Esophagus squamous epithelium (tissue), 5 donors: ENCODE results near the gene MAN1C1. TPM values are rescaled to one million over a fixed set of nuclear protein-coding genes. Genes with fewer than 3 reads are reported as not detected.

ENCODE experiments used
- DNase-seq: peaks from one replicate; lab custom pipeline; 2025; lab: John Stamatoyannopoulos, UW
- H3K27ac ChIP-seq, 4 donors: fragments of 200-600 bp; sonication (generic); one replicate each; pipeline ENCODE4 v1.5.1; 2016 to 2019; ENCODE audit warnings: mild to moderate bottlenecking in 1 of 4
- H3K27me3 ChIP-seq, 4 donors: fragments of 200-600 bp; sonication (generic); 1 replicate in 3 of 4; 2 replicates in 1 of 4; pipeline versions ENCODE4 v1.5.1 to v1.6.0; 2017 to 2021; ENCODE audit warnings: antibody characterized with exemption in 1 of 4
- H3K36me3 ChIP-seq, 3 donors: fragments of 200-600 bp; sonication (generic); one replicate each; pipeline ENCODE4 v1.5.1; 2016 to 2019
- H3K4me1 ChIP-seq, 3 donors: fragments of 200-600 bp; sonication (generic); one replicate each; pipeline ENCODE4 v1.5.1; 2017 to 2019
- H3K4me3 ChIP-seq, 4 donors: fragments of 200-600 bp; sonication (generic); 1 replicate in 3 of 4; 2 replicates in 1 of 4; pipeline ENCODE4 v1.5.1; 2016 to 2019; ENCODE audit warnings: mild to moderate bottlenecking in 2 of 4, moderate library complexity in 1 of 4
- H3K9me3 ChIP-seq, 3 donors: fragments of 200-600 bp; sonication (generic); one replicate each; pipeline ENCODE4 v1.5.1; 2016 to 2019
- CTCF ChIP-seq, 6 experiments: fragments of 450-650 bp in 4 of 6; fragments of 200-600 bp in 2 of 6; sonication (generic) in 2 of 6; IDR thresholded peaks; one replicate each; pipeline ENCODE4 v1.5.1; 2016 to 2019; ENCODE audit warnings: antibody characterized with exemption in 6 of 6, mild to moderate bottlenecking in 4 of 6, moderate library complexity in 4 of 6
- POLR2A ChIP-seq, 4 donors: fragments of 450-650 bp; IDR thresholded peaks; one replicate each; pipeline ENCODE4 v1.6.1; 2017; ENCODE audit warnings: antibody characterized with exemption in 4 of 4, mild to moderate bottlenecking in 4 of 4, moderate library complexity in 3 of 4
- WGBS, 2 donors: methylation state at CpG; one replicate each; pipeline ENCODE4 v1.1.5; 2018; 5-methylcytosine and 5-hydroxymethylcytosine counted together
- intact Hi-C: fragments of 100-400 bp; cut with DNase I; formaldehyde crosslinking; loops from one replicate; pipeline ENCODE4 v1.15.0; 2022
- total RNA-seq, 4 donors: library from RNA; depleted of rRNA; stranded (reverse); fragments of >200 nt; gene quantifications; one replicate each; pipeline ENCODE4 v1.1.0, GENCODE V29; 2016
- donor health status: DM: yes; HTN: yes; CAD: no.

MAN1C1 gene
- total RNA-seq, 4 donors from 2014 or later = 0.91 to 7.4 (median 3.8) TPM

GRCh38 chr1:25787760-25788166 is 171.2 kb downstream of the MAN1C1 start:
- DNase-seq = no peak
- TF ChIP-seq CTCF (IDR thresholded peaks at IDR 0.05) (no peak), POLR2A (IDR thresholded peaks at IDR 0.05) (no peak)
- no peak overlapping the region for H3K4me3 ChIP-seq
- peaks cover 0 to 29% (median 16%) of the 10 kb centered on the region in 3 donors for H3K4me1 ChIP-seq
- no peaks in the 10 kb centered on the region for H3K9me3 ChIP-seq
- H3K27ac ChIP-seq = no peak overlapping the region
- H3K36me3 ChIP-seq = peaks cover 0 to 10% (median 0%) of the 10 kb centered on the region in 3 donors
- H3K27me3 ChIP-seq = no peaks in the 10 kb centered on the region
- WGBS, 2 donors = 87 to 90% methylated on average over 4 to 5 of the region's 5 CpGs
- intact Hi-C loops = no loop called here

- H3K4me1 ChIP-seq = peaks cover 0 to 17% (median 6%) of the 10 kb centered on the region in 3 donors
- TF ChIP-seq POLR2A (IDR thresholded peaks at IDR 0.05) (no peak), CTCF (IDR thresholded peaks at IDR 0.05) (no peak)
- intact Hi-C loops = no loop called here
Observed at GRCh38 chr1:25790472-25790871, 173.9 kb downstream of the MAN1C1 start.

GRCh38 chr1:25792115-25792514 is 175.5 kb downstream of the MAN1C1 start:
- H3K36me3 ChIP-seq = no peaks in the 10 kb centered on the region
- no peak overlapping the region for H3K27ac ChIP-seq
- no peaks in the 10 kb centered on the region for H3K9me3 ChIP-seq
- H3K4me3 ChIP-seq = no peak overlapping the region
- no peaks in the 10 kb centered on the region for H3K27me3 ChIP-seq
- peaks cover 4 to 19% (median 9%) of the 10 kb centered on the region in 3 donors for H3K4me1 ChIP-seq
- TF ChIP-seq CTCF (IDR thresholded peaks at IDR 0.05) = no peak
- TF ChIP-seq POLR2A (IDR thresholded peaks at IDR 0.05) = no peak
- 69 to 72% methylated on average over 4 of the region's 4 CpGs for WGBS, 2 donors
- no peak for DNase-seq
- intact Hi-C loops = no loop called here

More at GRCh38 chr1:25790472-25790871, 173.9 kb downstream of the MAN1C1 start:
- Histone ChIP-seq H3K36me3 (no peaks in the 10 kb centered on the region), H3K27ac (no peak overlapping the region), H3K9me3 (no peaks in the 10 kb centered on the region), H3K4me3 (no peak overlapping the region), H3K27me3 (no peaks in the 10 kb centered on the region)
- DNase-seq = no peak
- WGBS, 2 donors = 83 to 87% methylated on average over 5 to 6 of the region's 6 CpGs

GRCh38 chr1:25793585-25794170 is 177.1 kb downstream of the MAN1C1 start:
- intact Hi-C loops = no loop called here
- Histone ChIP-seq H3K36me3 (no peaks in the 10 kb centered on the region), H3K27me3 (no peaks in the 10 kb centered on the region), H3K4me1 (peaks cover 4 to 31% (median 9%) of the 10 kb centered on the region in 3 donors), H3K27ac (peak overlapping the region in 1 of 4 donors; percentile 25), H3K4me3 (no peak overlapping the region), H3K9me3 (no peaks in the 10 kb centered on the region)
- TF ChIP-seq CTCF (IDR thresholded peaks at IDR 0.05) = no peak
- TF ChIP-seq POLR2A (IDR thresholded peaks at IDR 0.05) = no peak
- DNase-seq = no peak
- WGBS, 2 donors = 57 to 69% methylated on average over 7 of the region's 7 CpGs

GRCh38 chr1:25794325-25794724 is 177.7 kb downstream of the MAN1C1 start:
- intact Hi-C loops = no loop called here
- H3K4me1 ChIP-seq = peaks cover 7 to 37% (median 14%) of the 10 kb centered on the region in 3 donors
- no peaks in the 10 kb centered on the region for H3K27me3 ChIP-seq
- no peaks in the 10 kb centered on the region for H3K9me3 ChIP-seq
- 69 to 80% methylated on average over 8 of the region's 8 CpGs for WGBS, 2 donors
- DNase-seq = no peak
- H3K27ac ChIP-seq = peak overlapping the region in 1 of 4 donors; percentile 25
- no peak for TF ChIP-seq CTCF (IDR thresholded peaks at IDR 0.05)
- H3K4me3 ChIP-seq = no peak overlapping the region
- no peaks in the 10 kb centered on the region for H3K36me3 ChIP-seq
